HepG2 (cell line): ENCODE data around the gene TXNRD2. TPM values are rescaled to one million over a fixed set of nuclear protein-coding genes. Genes with fewer than 3 reads are reported as not detected.
"Not testable (repeated sequence)": the region's sequence is repeated elsewhere in the genome, so short reads cannot be mapped to it uniquely, and the experiment has no call there.

Source experiments
- ATAC-seq: fragments of 200-7000 bp; cut with Tn5 transposase; 3 replicates; pipeline ENCODE4 v1.9.1; 2020; ENCODE audit warnings: mild to moderate bottlenecking, moderate library complexity
- BruUV-seq: library from RNA; stranded (reverse); fragments of 400-500 nt; replicated peaks from 2 replicates; lab custom pipeline; 2021; lab: Mats Ljungman, UMichigan
- CTCF ChIA-PET: fragments of 300-600 bp; formaldehyde crosslinking; extraction: SDS; loops from one replicate; lab custom pipeline; 2021; ENCODE audit warnings: low total read pairs, inconsistent platforms, low intra/inter-chr PET ratio; lab: Yijun Ruan, JAX
- POLR2A ChIA-PET: fragments of 350-600 bp; sonication (Branson Sonifier 250); formaldehyde crosslinking; loops from one replicate; lab custom pipeline; 2020; ENCODE audit warnings: antibody characterized with exemption, inconsistent platforms; lab: Yijun Ruan, JAX
- DNase-seq: peaks from one replicate; pipeline ENCODE4 v3.0.0-alpha.2; 2015; ENCODE audit warnings: low spot score
- FAIRE-seq: peaks from 3 replicates; lab custom pipeline; 2011; peaks lifted over from hg19 to GRCh38; lab: Jason Lieb, UNC
- H2AFZ ChIP-seq: one replicate; pipeline ENCODE4 v1.6.1; 2011; ENCODE audit warnings: low read length, inconsistent platforms
- H3K27ac ChIP-seq: fragments of 300-600 bp; 3 replicates; pipeline ENCODE4 v1.8.0; 2011; ENCODE audit warnings: mixed run types, mild to moderate bottlenecking, mixed read lengths, low read length, inconsistent platforms; ENCODE audit not compliant: insufficient read depth; ENCODE audit errors: extremely low read length
- H3K27me3 ChIP-seq, 2 experiments: fragments of 200-600 bp in 1 of 2; 2 replicates in 1 of 2; 3 replicates in 1 of 2; pipeline versions ENCODE4 v1.6.0 to v1.8.0; 2011; ENCODE audit warnings: low read length in 2 of 2, mild to moderate bottlenecking in 2 of 2, moderate library complexity in 2 of 2, inconsistent platforms in 1 of 2; ENCODE audit not compliant: insufficient read depth in 2 of 2, control insufficient read depth in 1 of 2
- H3K36me3 ChIP-seq, 2 experiments: fragments of 200-600 bp in 1 of 2; replicated peaks in 1 of 2; 2 replicates in 1 of 2; 3 replicates in 1 of 2; pipeline versions ENCODE4 v1.5.1 to v1.8.0; 2011; ENCODE audit warnings: low read length in 2 of 2, inconsistent platforms in 1 of 2; ENCODE audit not compliant: insufficient read depth in 2 of 2, control insufficient read depth in 1 of 2
- H3K4me1 ChIP-seq: 2 replicates; pipeline ENCODE4 v1.5.1; 2012; ENCODE audit warnings: low read length, inconsistent platforms; ENCODE audit not compliant: insufficient read depth
- H3K4me2 ChIP-seq: 2 replicates; pipeline ENCODE4 v1.6.0; 2011; ENCODE audit warnings: low read depth, low read length, inconsistent platforms
- H3K4me3 ChIP-seq, 3 experiments: fragments of 200-600 bp in 1 of 3; sonication (generic), shearing (Covaris generic) in 1 of 3; replicated peaks in 1 of 3; 2 replicates each; pipeline ENCODE4 v1.5.1; 2011 to 2016; ENCODE audit warnings: low read length in 3 of 3, inconsistent platforms in 2 of 3, low read depth in 2 of 3, mild to moderate bottlenecking in 2 of 3, control low read depth in 1 of 3, mixed read lengths in 1 of 3; ENCODE audit not compliant: insufficient read depth in 1 of 3
- H3K79me2 ChIP-seq: one replicate; pipeline ENCODE4 v1.6.1; 2011; ENCODE audit warnings: low read length, inconsistent platforms; ENCODE audit not compliant: insufficient read depth
- H3K9ac ChIP-seq: 2 replicates; pipeline ENCODE4 v1.6.0; 2011; ENCODE audit warnings: mild to moderate bottlenecking, low read depth, low read length, inconsistent platforms; ENCODE audit not compliant: insufficient read depth
- H3K9me3 ChIP-seq: 2 replicates; pipeline ENCODE4 v1.5.1; 2012; ENCODE audit warnings: mild to moderate bottlenecking, low read length
- H4K20me1 ChIP-seq: 2 replicates; pipeline ENCODE4 v1.6.0; 2011; ENCODE audit warnings: inconsistent platforms, mild to moderate bottlenecking, low read length, moderate library complexity; ENCODE audit not compliant: insufficient read depth
- HHEX ChIP-seq: IDR thresholded peaks from 2 replicates; pipeline ENCODE4 v1.6.1; 2016; ENCODE audit warnings: control low read depth
- KDM2A ChIP-seq: sonication (generic); formaldehyde crosslinking; IDR thresholded peaks from 2 replicates; pipeline ENCODE4 v1.4.0; 2020; ENCODE audit warnings: low read depth, missing genetic modification reagents, borderline replicate concordance
- MTERF4 ChIP-seq: sonication (generic); formaldehyde crosslinking; IDR thresholded peaks from 2 replicates; pipeline ENCODE4 v1.8.0; 2023; ENCODE audit warnings: mild to moderate bottlenecking, missing genetic modification reagents
- PCBP2 ChIP-seq: fragments of 200-400 bp; formaldehyde crosslinking; optimal IDR thresholded peaks from 2 replicates; pipeline ENCODE3; 2018; ENCODE audit warnings: low read length, low read depth; ENCODE audit not compliant: poor library complexity, severe bottlenecking
- SMYD3 ChIP-seq: sonication (generic); formaldehyde crosslinking; IDR thresholded peaks from 2 replicates; pipeline ENCODE4 v1.8.1; 2023; ENCODE audit warnings: mild to moderate bottlenecking, missing genetic modification reagents
- ZSCAN22 ChIP-seq: sonication (generic); formaldehyde crosslinking; IDR thresholded peaks from 2 replicates; pipeline ENCODE4 v1.4.0; 2020; ENCODE audit warnings: mild to moderate bottlenecking, missing genetic modification reagents
- ZZZ3 ChIP-seq: sonication (generic); formaldehyde crosslinking; IDR thresholded peaks from 2 replicates; pipeline ENCODE4 v1.4.0; 2020; ENCODE audit warnings: missing genetic modification reagents, mild to moderate bottlenecking, borderline replicate concordance
- WGBS: methylation state at CpG from one replicate; pipeline ENCODE4 v1.1.6; 2017; ENCODE audit warnings: low lambda C conversion rate; 5-methylcytosine and 5-hydroxymethylcytosine counted together
- in situ Hi-C: cut with HindIII; loops from 2 replicates; pipeline ENCODE4 v1.10.0; 2017; ENCODE audit warnings: low pct_unique_long_range_greater_than_20kb; ENCODE audit not compliant: extremely low pct_ligation_motif_present
- intact Hi-C: fragments of 100-400 bp; cut with micrococcal nuclease; formaldehyde crosslinking; loops from one replicate; pipeline ENCODE4 v1.10.0; 2022; ENCODE audit not compliant: unreplicated experiment
- polyA plus RNA-seq, 8 experiments: library from polyadenylated mRNA; depleted of rRNA in 3 of 8; stranded (reverse) in 7 of 8; unstranded in 1 of 8; fragments of >200 nt; fragmentation: Illumina TruSeq in 4 of 8; extraction: Trizol in 4 of 8; gene quantifications; 2 replicates each; pipeline versions ENCODE4 v1.2.1 to v1.2.3, GENCODE V29; 2011 to 2016; ENCODE audit warnings: low read depth in 4 of 8, missing spikeins in 1 of 8, mixed read lengths in 1 of 8; ENCODE audit not compliant: insufficient read depth in 1 of 8
- total RNA-seq, 5 experiments: library from RNA; depleted of rRNA; stranded (reverse); fragments of >200 nt; fragmentation: Illumina TruSeq; extraction: Trizol; gene quantifications; 2 replicates each; pipeline ENCODE4 v1.2.3, GENCODE V29; 2016; ENCODE audit warnings: low read depth in 1 of 5
- TF ChIP-seq, protein P1 (sequence below): sonication (generic); formaldehyde crosslinking; IDR thresholded peaks from 2 replicates; pipeline ENCODE4 v1.5.0; 2020; ENCODE audit warnings: mild to moderate bottlenecking, missing genetic modification reagents
- TF ChIP-seq, protein P2 (sequence below): sonication (generic); formaldehyde crosslinking; IDR thresholded peaks from 2 replicates; pipeline ENCODE4 v1.4.0; 2020; ENCODE audit warnings: missing genetic modification reagents, borderline replicate concordance

The TXNRD2 gene
- total and polyA plus RNA-seq, 2 of the 13 experiments (the other 11 are each of a cell fraction or from before 2014, with no cell fraction given) = 17.5 to 18.6 TPM

DNA sequence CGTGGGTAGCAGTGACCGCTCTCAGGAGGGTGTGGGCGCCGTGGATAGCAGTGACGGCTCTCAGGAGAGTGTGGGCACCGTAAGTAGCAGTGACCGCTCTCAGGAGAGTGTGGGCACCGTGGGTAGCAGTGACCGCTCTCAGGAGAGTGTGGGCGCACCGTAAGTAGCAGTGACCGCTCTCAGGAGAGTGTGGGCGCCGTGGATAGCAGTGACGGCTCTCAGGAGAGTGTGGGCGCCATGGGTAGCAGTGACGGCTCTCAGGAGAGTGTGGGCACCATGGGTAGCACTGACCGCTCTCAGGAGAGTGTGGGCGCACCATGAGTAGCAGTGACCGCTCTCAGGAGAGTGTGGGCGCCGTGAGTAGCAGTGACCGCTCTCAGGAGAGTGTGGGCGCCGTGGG lies 34.8 kb downstream of the TXNRD2 start:
- H3K4me2 ChIP-seq, H3K4me3 ChIP-seq, H3K9me3 ChIP-seq, in situ Hi-C loops, H4K20me1 ChIP-seq, intact Hi-C loops, H2AFZ ChIP-seq, H3K27me3 ChIP-seq, POLR2A ChIA-PET, FAIRE-seq, BruUV-seq, H3K27ac ChIP-seq, H3K9ac ChIP-seq, CTCF ChIA-PET, DNase-seq, H3K79me2 ChIP-seq, ATAC-seq: not testable (repeated sequence)
- peaks cover 26% of the 10 kb centered on the region for H3K4me1 ChIP-seq
- 98% methylated on average over 25 of the region's 25 CpGs for WGBS
- peaks cover 3 to 16% of the 10 kb centered on the region in 2 experiments; a peak in 2 of 5 replicates for H3K36me3 ChIP-seq

DNA sequence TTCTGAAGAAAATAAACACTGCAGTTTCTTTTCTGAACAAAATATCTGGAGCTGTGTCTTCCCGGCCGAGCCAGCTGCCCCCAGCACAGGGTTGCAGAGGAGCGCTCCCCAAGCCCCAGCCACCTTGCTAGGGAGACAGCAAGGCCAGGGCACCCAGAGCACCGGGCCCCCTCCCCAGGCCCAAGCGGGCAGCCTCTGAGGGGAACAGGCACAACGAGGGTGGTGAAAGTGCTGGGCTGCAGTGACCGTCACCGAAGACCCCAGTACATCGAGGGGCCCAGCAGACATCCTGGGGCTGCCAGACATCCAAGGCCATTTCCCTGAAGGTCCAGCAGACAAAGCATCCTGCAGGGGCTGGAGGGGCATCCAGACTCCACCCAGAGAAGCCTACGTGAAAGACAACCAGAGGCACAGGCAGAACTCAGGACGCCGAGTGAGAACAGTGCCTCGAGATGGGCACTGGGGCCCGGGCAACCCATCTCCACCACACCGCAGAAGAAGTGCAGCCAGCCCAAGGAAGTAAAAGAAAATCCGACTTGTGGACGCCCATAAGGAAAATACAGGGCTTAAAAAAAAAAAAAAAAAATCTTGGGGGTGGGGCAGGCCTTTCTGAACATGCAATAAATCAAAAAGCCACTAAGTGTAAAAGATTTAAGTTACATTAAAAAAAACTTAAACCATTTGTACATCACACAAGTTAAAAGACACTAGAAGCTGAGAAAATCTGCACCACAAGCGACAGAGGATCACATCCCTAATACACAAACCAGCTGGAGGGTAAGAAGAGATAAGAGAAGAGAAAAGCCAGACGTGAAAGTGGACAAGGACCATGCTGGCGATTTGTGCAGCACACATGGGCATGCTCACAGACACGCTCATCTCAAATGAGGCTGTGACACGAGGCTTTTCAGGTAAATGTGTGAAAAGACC lies 36.0 kb downstream of the TXNRD2 start:
- WGBS = 94% methylated on average over 22 of the region's 22 CpGs
- BruUV-seq = no TSS peak
- H3K4me2 ChIP-seq = no peak overlapping the region
- intact Hi-C loops (no loop called here), in situ Hi-C loops (no loop called here)
- no peak for FAIRE-seq
- peaks cover 0 to 7% of the 10 kb centered on the region in 2 experiments; a peak in 3 of 5 replicates for H3K36me3 ChIP-seq
- DNase-seq = no peak
- no peak overlapping the region for H3K4me3 ChIP-seq
- H3K79me2 ChIP-seq = no peaks in the 10 kb centered on the region
- H3K4me1 ChIP-seq = peaks cover 38% of the 10 kb centered on the region
- H3K27ac ChIP-seq = no peak overlapping the region
- ATAC-seq = no peak
- no peaks in the 10 kb centered on the region for H3K9me3 ChIP-seq
- ChIA-PET CTCF (no interaction called here), POLR2A (no interaction called here)
- H2AFZ ChIP-seq = no peak overlapping the region
- H4K20me1 ChIP-seq = no peaks in the 10 kb centered on the region; the same call in 1 of the 2 replicates
- no peaks in the 10 kb centered on the region for H3K27me3 ChIP-seq
- H3K9ac ChIP-seq = no peak overlapping the region; the same call in 1 of the 2 replicates
- TF ChIP-seq ZSCAN22 (no peak), PCBP2 (no peak), HHEX (CRISPR knock-in tag) (no peak), SMYD3 (CRISPR knock-in tag) (no peak), MTERF4 (CRISPR knock-in tag) (no peak), ZZZ3 (CRISPR knock-in tag) (no peak), KDM2A (CRISPR knock-in tag) (no peak)
- TF ChIP-seq, protein P1, sequence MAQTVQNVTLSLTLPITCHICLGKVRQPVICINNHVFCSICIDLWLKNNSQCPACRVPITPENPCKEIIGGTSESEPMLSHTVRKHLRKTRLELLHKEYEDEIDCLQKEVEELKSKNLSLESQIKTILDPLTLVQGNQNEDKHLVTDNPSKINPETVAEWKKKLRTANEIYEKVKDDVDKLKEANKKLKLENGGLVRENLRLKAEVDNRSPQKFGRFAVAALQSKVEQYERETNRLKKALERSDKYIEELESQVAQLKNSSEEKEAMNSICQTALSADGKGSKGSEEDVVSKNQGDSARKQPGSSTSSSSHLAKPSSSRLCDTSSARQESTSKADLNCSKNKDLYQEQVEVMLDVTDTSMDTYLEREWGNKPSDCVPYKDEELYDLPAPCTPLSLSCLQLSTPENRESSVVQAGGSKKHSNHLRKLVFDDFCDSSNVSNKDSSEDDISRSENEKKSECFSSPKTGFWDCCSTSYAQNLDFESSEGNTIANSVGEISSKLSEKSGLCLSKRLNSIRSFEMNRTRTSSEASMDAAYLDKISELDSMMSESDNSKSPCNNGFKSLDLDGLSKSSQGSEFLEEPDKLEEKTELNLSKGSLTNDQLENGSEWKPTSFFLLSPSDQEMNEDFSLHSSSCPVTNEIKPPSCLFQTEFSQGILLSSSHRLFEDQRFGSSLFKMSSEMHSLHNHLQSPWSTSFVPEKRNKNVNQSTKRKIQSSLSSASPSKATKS = no peak
- TF ChIP-seq, protein P2, sequence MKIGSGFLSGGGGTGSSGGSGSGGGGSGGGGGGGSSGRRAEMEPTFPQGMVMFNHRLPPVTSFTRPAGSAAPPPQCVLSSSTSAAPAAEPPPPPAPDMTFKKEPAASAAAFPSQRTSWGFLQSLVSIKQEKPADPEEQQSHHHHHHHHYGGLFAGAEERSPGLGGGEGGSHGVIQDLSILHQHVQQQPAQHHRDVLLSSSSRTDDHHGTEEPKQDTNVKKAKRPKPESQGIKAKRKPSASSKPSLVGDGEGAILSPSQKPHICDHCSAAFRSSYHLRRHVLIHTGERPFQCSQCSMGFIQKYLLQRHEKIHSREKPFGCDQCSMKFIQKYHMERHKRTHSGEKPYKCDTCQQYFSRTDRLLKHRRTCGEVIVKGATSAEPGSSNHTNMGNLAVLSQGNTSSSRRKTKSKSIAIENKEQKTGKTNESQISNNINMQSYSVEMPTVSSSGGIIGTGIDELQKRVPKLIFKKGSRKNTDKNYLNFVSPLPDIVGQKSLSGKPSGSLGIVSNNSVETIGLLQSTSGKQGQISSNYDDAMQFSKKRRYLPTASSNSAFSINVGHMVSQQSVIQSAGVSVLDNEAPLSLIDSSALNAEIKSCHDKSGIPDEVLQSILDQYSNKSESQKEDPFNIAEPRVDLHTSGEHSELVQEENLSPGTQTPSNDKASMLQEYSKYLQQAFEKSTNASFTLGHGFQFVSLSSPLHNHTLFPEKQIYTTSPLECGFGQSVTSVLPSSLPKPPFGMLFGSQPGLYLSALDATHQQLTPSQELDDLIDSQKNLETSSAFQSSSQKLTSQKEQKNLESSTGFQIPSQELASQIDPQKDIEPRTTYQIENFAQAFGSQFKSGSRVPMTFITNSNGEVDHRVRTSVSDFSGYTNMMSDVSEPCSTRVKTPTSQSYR (CRISPR knock-in tag) = no peak
